ENCODE measurements around the gene SYCE1.

GRCh38 chr10:133520193-133520738 is 45.1 kb downstream of the SYCE1 start:
- TF ChIP-seq POLR2AphosphoS5 (IDR thresholded peaks at IDR 0.05; ENCODE audit: low read depth, low read length), result no peak
- no peak for TF ChIP-seq POLR2A (IDR thresholded peaks at IDR 0.05; ENCODE audit: low read depth, low read length)
